ENCODE measurements around the gene UBE3B.

DNA sequence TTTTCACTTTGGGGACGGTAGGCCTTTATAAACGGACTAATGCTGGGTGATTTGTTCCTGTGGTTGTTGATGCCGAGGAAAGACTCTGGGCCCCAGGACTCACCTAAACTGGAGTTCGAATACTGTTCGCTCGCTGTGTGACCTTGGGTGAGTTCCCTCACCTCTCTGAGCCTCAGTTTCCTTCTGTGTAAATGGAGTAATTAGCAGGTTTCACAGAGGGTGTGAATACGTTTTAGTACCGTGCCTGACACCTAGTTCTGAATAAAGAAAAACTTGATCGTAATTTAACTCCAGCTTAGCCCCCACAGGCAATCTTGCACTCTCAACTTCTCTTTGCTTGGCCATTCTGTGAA, 505 bp downstream of the UBE3B start:
- TF ChIP-seq, protein P1, sequence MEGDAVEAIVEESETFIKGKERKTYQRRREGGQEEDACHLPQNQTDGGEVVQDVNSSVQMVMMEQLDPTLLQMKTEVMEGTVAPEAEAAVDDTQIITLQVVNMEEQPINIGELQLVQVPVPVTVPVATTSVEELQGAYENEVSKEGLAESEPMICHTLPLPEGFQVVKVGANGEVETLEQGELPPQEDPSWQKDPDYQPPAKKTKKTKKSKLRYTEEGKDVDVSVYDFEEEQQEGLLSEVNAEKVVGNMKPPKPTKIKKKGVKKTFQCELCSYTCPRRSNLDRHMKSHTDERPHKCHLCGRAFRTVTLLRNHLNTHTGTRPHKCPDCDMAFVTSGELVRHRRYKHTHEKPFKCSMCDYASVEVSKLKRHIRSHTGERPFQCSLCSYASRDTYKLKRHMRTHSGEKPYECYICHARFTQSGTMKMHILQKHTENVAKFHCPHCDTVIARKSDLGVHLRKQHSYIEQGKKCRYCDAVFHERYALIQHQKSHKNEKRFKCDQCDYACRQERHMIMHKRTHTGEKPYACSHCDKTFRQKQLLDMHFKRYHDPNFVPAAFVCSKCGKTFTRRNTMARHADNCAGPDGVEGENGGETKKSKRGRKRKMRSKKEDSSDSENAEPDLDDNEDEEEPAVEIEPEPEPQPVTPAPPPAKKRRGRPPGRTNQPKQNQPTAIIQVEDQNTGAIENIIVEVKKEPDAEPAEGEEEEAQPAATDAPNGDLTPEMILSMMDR (IDR thresholded peaks at IDR 0.05): no peak
- TF ChIP-seq POLR2A (IDR thresholded peaks at IDR 0.05) (no peak), POLR2AphosphoS5 (IDR thresholded peaks at IDR 0.05; ENCODE audit: insufficient read depth in 1 of 2, low read depth in 1 of 2) (no peak)
